ENCODE measurements around the gene AFF1. TPM values are rescaled to one million over a fixed set of nuclear protein-coding genes. Genes with fewer than 3 reads are reported as not detected.

AFF1 gene
- polyA plus RNA-seq, 1 donor (not counting 4 experiments of a cell fraction or from before 2014, with no cell fraction given): 14.4 TPM

DNA sequence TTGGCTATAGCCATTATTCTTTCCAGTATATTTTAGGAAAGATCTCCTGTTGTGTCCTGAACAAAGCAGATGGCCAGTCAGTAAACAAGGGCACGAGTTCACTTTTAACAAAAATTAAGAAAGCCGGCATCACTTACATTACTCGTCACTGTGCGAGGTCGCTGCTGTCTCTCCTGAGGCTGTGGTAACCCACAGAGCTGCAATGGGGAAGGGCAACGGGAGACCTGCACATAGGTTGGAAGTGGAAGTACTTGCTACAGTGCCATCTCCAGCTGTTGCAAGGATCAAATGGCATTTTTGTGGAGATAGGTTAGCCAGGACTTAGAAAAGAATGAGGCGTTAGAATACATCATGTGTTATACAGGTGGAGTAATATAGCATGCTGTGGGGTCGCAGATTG is 153.4 kb downstream of the AFF1 start:
- no peaks in the 10 kb centered on the region for H3K9me3 ChIP-seq (ENCODE audit: control insufficient read depth, low read depth, low read length)
- no peak overlapping the region for H3K4me2 ChIP-seq (ENCODE audit: control insufficient read depth, extremely low read depth, insufficient read depth, low read depth, low read length)
- H3K36me3 ChIP-seq (ENCODE audit: control insufficient read depth in 2 of 2, extremely low read depth in 1 of 2, insufficient read depth in 2 of 2, low read length in 2 of 2): no peaks in the 10 kb centered on the region
- H2AFZ ChIP-seq (ENCODE audit: control insufficient read depth, low read length): no peak overlapping the region
- FAIRE-seq (no peak), DNase-seq (ENCODE audit: low read depth, low spot score) (no peak)
- no peak overlapping the region for H3K27ac ChIP-seq (ENCODE audit: control insufficient read depth, insufficient read depth, low read length)
- no peak overlapping the region for H3K9ac ChIP-seq (ENCODE audit: control insufficient read depth, extremely low read depth, insufficient read depth, low read length)
- TF ChIP-seq EZH2 (IDR thresholded peaks at IDR 0.05; ENCODE audit: low read length): no peak
- TF ChIP-seq, protein P1, sequence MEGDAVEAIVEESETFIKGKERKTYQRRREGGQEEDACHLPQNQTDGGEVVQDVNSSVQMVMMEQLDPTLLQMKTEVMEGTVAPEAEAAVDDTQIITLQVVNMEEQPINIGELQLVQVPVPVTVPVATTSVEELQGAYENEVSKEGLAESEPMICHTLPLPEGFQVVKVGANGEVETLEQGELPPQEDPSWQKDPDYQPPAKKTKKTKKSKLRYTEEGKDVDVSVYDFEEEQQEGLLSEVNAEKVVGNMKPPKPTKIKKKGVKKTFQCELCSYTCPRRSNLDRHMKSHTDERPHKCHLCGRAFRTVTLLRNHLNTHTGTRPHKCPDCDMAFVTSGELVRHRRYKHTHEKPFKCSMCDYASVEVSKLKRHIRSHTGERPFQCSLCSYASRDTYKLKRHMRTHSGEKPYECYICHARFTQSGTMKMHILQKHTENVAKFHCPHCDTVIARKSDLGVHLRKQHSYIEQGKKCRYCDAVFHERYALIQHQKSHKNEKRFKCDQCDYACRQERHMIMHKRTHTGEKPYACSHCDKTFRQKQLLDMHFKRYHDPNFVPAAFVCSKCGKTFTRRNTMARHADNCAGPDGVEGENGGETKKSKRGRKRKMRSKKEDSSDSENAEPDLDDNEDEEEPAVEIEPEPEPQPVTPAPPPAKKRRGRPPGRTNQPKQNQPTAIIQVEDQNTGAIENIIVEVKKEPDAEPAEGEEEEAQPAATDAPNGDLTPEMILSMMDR (optimal IDR thresholded peaks at IDR 0.05 in 1 of 3, IDR thresholded peaks at IDR 0.05 in 1 of 3, conservative IDR thresholded peaks at IDR 0.05 in 1 of 3; ENCODE audit: extremely low read depth in 1 of 3, insufficient read depth in 2 of 3, low read length in 3 of 3): no peak
- no peaks in the 10 kb centered on the region for H4K20me1 ChIP-seq (ENCODE audit: control insufficient read depth, extremely low read depth, insufficient read depth, low read length)
- no peaks in the 10 kb centered on the region for H3K79me2 ChIP-seq (ENCODE audit: control insufficient read depth, insufficient read depth, low read length)
- H3K4me3 ChIP-seq (ENCODE audit: control insufficient read depth in 2 of 3, extremely low read depth in 1 of 3, insufficient read depth in 2 of 3, low read depth in 1 of 3, low read length in 3 of 3): no peak overlapping the region
- dilution Hi-C loops (cut with MboI; ENCODE audit: extremely low pct_ligation_motif_present, low sequenced_read_pairs): no loop called here
- H3K9me1 ChIP-seq (ENCODE audit: control insufficient read depth, extremely low read depth, insufficient read depth, low read length): no peaks in the 10 kb centered on the region
- H3K4me1 ChIP-seq (ENCODE audit: control insufficient read depth, extremely low read depth, insufficient read depth, low read length): peaks cover 20% of the 10 kb centered on the region
- H3K27me3 ChIP-seq (ENCODE audit: control insufficient read depth, extremely low read depth, insufficient read depth, low read length): no peaks in the 10 kb centered on the region

DNA sequence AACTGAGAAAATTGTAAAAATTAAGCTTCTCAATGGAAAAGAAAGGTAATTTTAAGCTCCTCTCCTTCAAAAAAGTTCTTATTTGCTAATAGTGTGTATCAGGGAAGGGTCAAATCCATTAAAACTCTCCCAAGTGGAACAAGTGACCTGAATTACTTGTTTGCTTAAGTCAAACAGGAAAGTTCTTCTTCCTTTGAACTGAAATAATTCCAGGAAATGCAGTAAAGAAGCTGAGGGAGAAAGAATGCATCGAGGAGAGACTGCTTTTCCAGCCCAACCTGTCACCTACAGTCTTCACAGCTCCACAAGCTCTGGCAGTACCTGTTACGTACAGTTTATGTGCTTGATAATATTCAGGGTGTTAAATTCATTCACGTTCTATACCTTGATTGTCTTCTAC is 154.6 kb downstream of the AFF1 start:
- Histone ChIP-seq H3K27ac (ENCODE audit: control insufficient read depth, insufficient read depth, low read length) (no peak overlapping the region), H4K20me1 (ENCODE audit: control insufficient read depth, extremely low read depth, insufficient read depth, low read length) (no peaks in the 10 kb centered on the region), H3K4me2 (ENCODE audit: control insufficient read depth, extremely low read depth, insufficient read depth, low read depth, low read length) (no peak overlapping the region), H3K36me3 (ENCODE audit: control insufficient read depth in 2 of 2, extremely low read depth in 1 of 2, insufficient read depth in 2 of 2, low read length in 2 of 2) (peaks cover 0 to under 1% of the 10 kb centered on the region in 2 experiments), H3K9me3 (ENCODE audit: control insufficient read depth, low read depth, low read length) (no peaks in the 10 kb centered on the region), H3K9ac (ENCODE audit: control insufficient read depth, extremely low read depth, insufficient read depth, low read length) (no peak overlapping the region), H3K4me1 (ENCODE audit: control insufficient read depth, extremely low read depth, insufficient read depth, low read length) (peaks cover 31% of the 10 kb centered on the region), H3K79me2 (ENCODE audit: control insufficient read depth, insufficient read depth, low read length) (no peaks in the 10 kb centered on the region), H3K9me1 (ENCODE audit: control insufficient read depth, extremely low read depth, insufficient read depth, low read length) (no peaks in the 10 kb centered on the region), H3K4me3 (ENCODE audit: control insufficient read depth in 2 of 3, extremely low read depth in 1 of 3, insufficient read depth in 2 of 3, low read depth in 1 of 3, low read length in 3 of 3) (no peak overlapping the region), H2AFZ (ENCODE audit: control insufficient read depth, low read length) (no peak overlapping the region), H3K27me3 (ENCODE audit: control insufficient read depth, extremely low read depth, insufficient read depth, low read length) (no peaks in the 10 kb centered on the region)
- no peak for DNase-seq (ENCODE audit: low read depth, low spot score)
- dilution Hi-C loops (cut with MboI; ENCODE audit: extremely low pct_ligation_motif_present, low sequenced_read_pairs): no loop called here
- no peak for FAIRE-seq
- TF ChIP-seq EZH2 (IDR thresholded peaks at IDR 0.05; ENCODE audit: low read length): no peak
- TF ChIP-seq, protein P1 (optimal IDR thresholded peaks at IDR 0.05 in 1 of 3, IDR thresholded peaks at IDR 0.05 in 1 of 3, conservative IDR thresholded peaks at IDR 0.05 in 1 of 3; ENCODE audit: extremely low read depth in 1 of 3, insufficient read depth in 2 of 3, low read length in 3 of 3): no peak

Data from keratinocyte (primary cell).